GM12892 (cell line): ENCODE measurements around the gene CPNE4.
"Not testable (repeated sequence)": the region's sequence is repeated elsewhere in the genome, so short reads cannot be mapped to it uniquely, and the experiment has no call there.

Source experiments
- DNase-seq: peaks from one replicate; pipeline ENCODE4 v3.0.0; 2011; ENCODE audit not compliant: insufficient read length
- FAIRE-seq: peaks from 2 replicates; lab custom pipeline; 2011; peaks lifted over from hg19 to GRCh38; lab: Jason Lieb, UNC
- POLR2A ChIP-seq: IDR thresholded peaks from 2 replicates; pipeline ENCODE4 v1.6.1; 2011; ENCODE audit warnings: low read depth, low read length, control low read depth
- POLR2AphosphoS5 ChIP-seq: IDR thresholded peaks from 2 replicates; pipeline ENCODE4 v1.6.1; 2011; ENCODE audit warnings: low read depth, low read length, control low read depth
- TAF1 ChIP-seq: IDR thresholded peaks from 2 replicates; pipeline ENCODE4 v1.6.1; 2011; ENCODE audit warnings: low read depth, mild to moderate bottlenecking, control low read depth, low read length, borderline replicate concordance

Gene CPNE4

DNA sequence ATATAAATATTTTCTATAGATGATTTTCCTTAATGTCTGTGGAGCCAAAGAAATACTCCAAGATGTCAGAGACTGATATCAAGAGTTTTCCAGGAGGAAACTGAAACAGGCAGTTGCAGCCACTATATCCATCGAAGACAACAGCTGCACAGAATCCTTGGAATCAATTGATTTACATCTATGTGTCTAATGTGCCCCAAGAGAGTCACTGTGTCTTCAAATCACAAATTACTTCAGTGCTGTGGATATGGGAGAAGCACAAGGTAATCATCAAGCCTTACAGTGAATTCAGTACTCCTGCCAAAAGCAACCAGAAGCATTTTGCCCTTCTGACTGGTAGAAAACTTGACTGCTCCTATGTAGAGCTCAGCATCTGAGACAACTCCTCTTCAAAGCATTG lies 51.1 kb downstream of the CPNE4 start:
- DNase-seq (no peak), FAIRE-seq (no peak)
- TF ChIP-seq POLR2AphosphoS5 = no peak
- TF ChIP-seq TAF1 = no peak
- no peak for TF ChIP-seq POLR2A

DNA sequence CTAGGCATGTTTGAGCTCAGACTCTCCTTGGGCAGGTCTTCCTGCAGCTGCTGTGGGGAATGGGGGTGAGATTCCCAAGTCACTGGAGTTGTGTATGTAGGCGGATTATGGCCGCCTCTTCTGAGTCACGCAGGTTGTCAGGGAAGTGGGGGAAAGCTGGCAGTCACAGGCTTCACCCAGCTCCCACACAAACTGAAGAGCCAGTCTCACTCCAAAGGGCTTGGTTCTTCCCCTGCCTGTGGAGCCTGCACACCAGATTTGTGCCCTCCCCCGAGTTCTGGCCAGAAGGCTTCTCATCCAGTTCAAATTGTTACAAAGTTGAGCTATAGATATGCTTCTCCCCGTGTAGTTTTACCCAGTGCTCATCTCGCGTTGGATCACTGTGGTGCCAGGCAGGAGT lies 53.5 kb downstream of the CPNE4 start:
- no peak for DNase-seq
- no peak for TF ChIP-seq POLR2A
- TF ChIP-seq POLR2AphosphoS5 = no peak
- no peak for TF ChIP-seq TAF1
- FAIRE-seq = no peak

DNA sequence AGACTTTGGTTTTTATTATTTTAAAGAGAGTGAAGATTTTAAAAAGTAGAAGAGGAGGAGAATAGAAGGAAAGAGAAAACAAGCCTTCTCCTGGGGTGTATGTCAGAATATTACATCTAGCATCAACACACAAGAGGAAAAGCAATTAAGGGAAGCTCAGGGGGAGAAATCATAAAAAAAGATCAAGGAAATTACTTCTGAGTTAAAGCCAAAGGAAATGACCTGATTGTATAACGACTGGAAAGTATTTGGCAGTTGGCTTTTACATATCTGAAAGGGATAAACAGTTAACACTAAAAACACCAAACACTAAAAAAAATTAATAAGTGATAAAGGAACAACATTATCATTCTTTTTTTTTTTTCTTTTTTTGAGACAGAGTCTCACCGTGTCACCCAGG lies 58.4 kb downstream of the CPNE4 start:
- FAIRE-seq (no peak), DNase-seq (no peak)
- TF ChIP-seq TAF1 = no peak

DNA sequence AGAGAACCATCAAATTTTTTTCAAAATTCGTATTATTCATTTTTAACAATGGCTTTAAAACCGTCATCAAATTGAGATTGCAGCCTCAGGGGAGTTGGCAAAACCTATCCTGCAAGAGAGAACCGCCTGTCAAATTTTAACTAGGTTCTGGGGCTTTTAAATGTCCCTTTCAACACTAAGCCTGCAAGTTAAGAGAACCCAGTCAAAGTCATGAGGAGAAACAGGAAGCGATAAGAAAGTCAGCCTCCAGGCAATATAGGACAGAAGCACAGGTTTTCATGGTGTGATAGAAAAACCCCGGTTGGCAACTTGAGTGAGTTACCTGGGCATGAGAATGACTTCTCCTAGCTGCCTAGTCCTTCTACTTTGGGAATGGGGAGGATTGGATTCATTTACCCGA lies 59.8 kb downstream of the CPNE4 start:
- TF ChIP-seq POLR2AphosphoS5 = no peak
- TF ChIP-seq POLR2A = no peak
- no peak for TF ChIP-seq TAF1
- DNase-seq = no peak
- no peak for FAIRE-seq

DNA sequence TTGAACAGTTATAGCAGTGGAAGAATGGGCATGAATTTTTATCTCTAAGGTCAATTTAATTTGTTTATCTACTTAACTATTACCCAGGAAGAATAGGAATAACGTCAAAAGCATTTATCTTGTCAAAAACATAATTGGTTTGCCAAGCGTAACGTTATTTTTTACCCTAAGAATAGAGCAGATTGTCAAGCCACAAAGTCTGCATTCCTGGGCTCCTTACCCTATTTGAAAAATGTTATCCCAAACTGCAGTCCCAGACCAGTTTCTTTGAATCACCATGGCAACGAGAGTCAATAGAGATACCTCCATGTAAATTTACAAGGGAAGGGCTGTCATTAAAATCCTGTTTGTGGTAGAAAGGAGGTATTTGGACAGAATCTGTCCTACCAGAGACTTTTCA lies 61.1 kb downstream of the CPNE4 start:
- DNase-seq = no peak
- FAIRE-seq = no peak
- no peak for TF ChIP-seq POLR2AphosphoS5
- TF ChIP-seq TAF1 = no peak
- no peak for TF ChIP-seq POLR2A

DNA sequence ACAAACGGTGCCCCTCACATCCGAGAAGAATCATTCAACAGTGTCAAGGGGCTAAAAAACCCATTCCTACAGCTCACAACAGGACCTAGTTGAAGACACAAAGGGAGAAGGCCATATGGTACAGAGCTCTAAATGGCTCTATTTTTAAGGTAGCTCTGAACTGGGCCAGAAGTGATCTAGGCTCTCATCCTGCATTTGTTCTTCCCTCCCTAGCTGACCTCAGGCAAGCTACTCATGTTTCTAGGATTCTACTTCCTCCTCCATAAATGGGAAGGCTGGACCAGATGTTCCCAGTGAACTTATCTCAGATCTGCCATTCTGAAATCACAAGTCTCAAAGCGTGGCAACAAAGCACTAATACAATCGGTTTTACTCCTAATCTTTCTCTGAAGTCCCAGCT lies 62.3 kb downstream of the CPNE4 start:
- no peak for DNase-seq
- no peak for FAIRE-seq
- TF ChIP-seq POLR2AphosphoS5 = no peak
- no peak for TF ChIP-seq TAF1
- no peak for TF ChIP-seq POLR2A

DNA sequence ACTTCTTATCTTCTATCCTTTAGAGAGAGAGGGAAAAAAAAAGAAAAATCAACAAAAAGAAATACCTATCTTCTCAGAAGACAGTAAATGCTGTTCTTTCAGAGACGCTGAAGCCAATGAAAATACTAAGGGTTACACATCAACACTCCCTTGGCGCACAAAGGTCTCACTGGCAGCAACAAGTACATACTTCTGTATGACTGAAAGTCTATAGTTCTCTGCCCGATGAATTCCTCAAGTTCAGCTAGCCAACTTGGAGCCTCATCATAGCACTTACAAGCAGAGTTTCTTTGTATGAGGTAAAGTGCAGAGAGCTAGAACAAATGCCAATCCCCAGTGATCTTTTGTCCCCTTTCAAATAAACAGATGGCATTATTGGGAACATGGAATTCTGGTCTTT lies 62.7 kb downstream of the CPNE4 start:
- TF ChIP-seq POLR2AphosphoS5 (no peak), TAF1 (no peak), POLR2A (no peak)
- DNase-seq (no peak), FAIRE-seq (no peak)

DNA sequence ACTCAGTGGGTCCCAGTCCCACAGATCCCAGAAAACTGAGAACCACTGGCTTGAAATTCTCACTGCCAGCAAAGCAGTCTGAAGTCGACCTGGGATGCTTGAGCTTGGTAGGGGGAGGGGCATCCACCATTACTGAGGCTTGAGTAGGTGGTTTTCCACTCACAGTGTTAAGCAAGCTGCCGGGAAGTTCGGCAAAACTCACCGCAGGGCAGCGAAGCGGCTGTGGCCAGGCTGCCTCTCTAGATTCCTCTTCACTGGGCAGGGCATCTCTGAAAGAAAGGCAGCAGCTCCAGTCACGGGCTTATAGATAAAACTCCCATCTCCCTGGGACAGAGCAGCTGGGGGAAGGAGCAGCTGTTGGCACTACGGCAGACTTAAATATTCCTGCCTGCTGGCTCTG lies 71.4 kb downstream of the CPNE4 start:
- FAIRE-seq = peak; percentile 14
- not testable (repeated sequence) for DNase-seq

DNA sequence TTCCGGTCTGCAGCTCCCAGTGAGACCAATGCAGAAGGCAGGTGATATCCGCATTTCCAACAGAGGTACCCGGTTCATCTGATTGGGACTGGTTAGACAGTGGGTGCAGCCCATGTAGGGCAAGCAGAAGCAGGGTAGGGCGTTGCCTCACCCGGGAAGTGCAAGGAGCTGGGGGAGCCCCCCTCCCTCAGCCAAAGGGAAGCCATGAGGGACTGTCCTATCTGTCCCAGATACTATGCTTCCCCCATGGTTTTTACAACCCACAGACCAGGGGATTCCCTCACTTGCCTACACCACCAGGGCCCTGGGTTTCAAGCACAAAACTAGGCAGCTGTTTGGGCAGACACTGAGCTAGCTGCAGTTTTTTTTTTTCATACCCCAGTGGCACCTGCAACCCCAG lies 71.8 kb downstream of the CPNE4 start:
- DNase-seq = no peak
- TF ChIP-seq POLR2AphosphoS5 = no peak
- no peak for TF ChIP-seq POLR2A
- no peak for TF ChIP-seq TAF1
- no peak for FAIRE-seq

DNA sequence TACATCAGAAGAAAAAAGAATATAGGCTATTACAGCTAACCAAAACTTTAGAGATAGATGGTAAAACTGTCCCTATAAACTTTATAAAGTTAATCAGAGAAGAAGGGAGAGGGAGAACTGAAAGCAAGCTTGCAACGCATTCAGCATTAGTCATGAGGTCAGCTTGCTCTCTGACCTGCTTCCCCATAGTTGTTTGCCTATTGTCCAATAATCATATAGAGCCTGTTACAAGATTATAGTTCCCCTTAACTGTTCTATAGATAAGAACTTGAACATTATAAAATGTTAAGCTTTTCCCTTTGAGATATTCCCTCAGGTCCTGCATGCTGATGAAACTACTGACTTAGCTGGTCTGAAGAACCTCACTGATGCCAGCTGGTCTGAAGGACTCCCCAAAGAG lies 74.5 kb downstream of the CPNE4 start:
- TF ChIP-seq POLR2A (no peak), TAF1 (no peak), POLR2AphosphoS5 (no peak)
- no peak for DNase-seq
- no peak for FAIRE-seq

DNA sequence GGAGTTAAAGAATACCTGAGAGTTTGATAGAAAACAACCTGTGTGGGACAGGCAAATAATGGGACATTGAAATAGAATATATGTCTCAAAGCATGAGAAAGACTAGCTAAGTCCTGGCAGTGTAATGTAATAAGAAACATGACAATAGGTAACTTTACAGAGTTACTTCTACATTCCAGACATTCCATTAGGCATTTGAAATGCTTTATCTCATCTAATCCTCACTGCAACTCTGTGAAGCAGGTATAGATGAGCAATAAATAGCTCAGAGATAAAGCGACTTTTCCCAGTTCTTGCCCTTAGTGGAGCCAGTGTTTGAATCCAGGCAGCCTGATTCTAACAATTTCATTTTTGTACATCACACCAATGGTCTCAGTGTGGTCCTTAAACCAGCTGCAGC lies 76.8 kb downstream of the CPNE4 start:
- FAIRE-seq = no peak
- DNase-seq = no peak
- TF ChIP-seq POLR2A (no peak), TAF1 (no peak), POLR2AphosphoS5 (no peak)

DNA sequence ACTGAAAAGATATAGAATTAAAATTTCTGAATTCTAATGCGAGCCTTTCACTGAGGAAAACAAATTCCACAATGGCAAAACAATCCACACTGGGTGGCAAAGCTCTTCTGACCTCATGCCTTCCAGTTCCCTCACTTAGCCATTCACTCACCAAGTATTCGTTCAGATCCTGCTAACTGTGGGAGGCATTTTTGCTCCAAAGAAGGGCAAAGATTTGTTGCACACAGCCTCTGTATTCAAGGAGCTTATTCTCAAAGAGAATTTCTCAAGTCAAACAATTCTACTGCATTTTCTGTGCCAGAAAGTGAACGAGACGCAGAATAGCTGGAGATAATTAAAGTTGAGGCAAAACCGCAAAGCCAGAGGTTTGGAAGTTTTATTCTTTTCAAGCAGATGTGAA lies 77.3 kb downstream of the CPNE4 start:
- TF ChIP-seq POLR2A (no peak), POLR2AphosphoS5 (no peak), TAF1 (no peak)
- DNase-seq (no peak), FAIRE-seq (no peak)

DNA sequence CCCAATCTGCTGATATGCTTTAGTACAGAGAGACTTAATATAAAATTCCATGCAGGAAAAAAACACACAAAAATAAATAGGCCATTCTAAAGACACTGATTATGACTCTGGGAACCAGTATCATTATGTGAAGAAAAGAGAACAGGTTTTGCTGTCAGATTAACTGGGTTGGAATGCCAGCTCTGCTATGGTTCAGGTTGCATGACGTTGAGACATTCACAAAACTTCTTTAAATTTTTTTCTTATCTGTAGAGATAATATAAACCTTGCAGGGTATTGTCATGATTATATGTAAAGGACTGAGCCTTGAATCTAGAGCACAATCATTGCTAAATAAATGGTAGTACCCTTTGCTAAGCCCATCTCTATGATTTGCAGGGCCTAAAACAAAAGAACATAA lies 86.0 kb downstream of the CPNE4 start:
- DNase-seq (no peak), FAIRE-seq (no peak)
- TF ChIP-seq TAF1 = no peak
- TF ChIP-seq POLR2A = no peak
- no peak for TF ChIP-seq POLR2AphosphoS5

DNA sequence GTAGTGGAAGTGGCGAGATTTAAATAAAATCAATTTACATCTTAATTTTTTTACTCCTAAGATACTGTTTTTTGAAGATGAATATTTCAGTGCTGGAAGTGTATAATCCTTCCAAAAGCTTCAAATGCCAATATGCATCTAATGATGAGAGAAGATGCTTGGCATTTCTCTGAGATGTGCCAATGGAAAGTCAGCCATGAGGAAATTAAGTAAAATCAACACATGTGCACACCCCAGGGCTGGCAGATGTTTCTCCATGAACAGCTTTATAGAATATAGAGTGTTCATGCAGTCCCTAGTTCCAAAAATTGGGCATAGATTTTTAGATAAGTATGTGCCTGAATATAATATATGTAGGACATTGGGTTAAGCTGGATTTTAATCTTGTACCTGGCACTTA lies 90.1 kb downstream of the CPNE4 start:
- no peak for DNase-seq
- TF ChIP-seq POLR2AphosphoS5 = no peak
- TF ChIP-seq TAF1 = no peak
- TF ChIP-seq POLR2A = no peak
- no peak for FAIRE-seq
